HG02840 (cell line): Measurements from ENCODE around the gene C1orf56.
"Not testable (repeated sequence)": the region's sequence is repeated elsewhere in the genome, so short reads cannot be mapped to it uniquely, and the experiment has no call there.

ENCODE experiments used
- ATAC-seq: cut with Tn5 transposase; IDR thresholded peaks from one replicate; pipeline ENCODE4 v1.9.1; 2021; ENCODE audit warnings: mild to moderate bottlenecking, moderate library complexity, moderate number of reproducible peaks; ENCODE audit not compliant: unreplicated experiment, low FRiP score

Gene C1orf56

DNA sequence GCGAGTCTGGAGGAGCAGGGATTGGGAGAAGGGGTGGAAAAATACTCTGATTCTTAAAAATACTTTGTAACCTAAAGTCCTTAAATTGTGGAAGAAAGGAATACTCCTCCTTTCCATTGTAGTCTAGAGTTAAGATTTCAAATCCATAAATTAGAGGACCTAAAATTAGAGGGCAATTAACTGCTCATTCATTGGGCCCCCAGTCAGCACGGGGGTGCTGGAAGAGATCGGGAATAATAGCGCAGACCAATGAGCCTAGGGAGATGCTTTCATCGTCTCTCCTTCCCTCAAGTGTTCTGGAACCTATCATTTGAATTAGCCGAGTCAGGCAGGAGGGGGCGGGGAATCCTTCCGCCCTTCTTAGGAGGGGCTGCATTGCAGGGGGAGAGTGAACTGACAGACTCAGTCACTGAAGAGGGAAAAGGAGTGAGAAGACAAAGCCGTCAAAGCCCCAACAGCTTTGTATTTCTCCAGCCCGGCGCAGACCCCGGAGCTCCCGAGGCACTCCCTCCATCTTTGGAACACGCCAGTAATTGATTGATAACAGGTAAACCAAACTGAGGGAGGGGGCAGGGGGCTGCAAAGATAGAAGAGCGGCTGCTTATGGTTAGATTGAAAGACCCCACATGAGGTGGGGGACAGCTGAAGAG is 12.6 kb downstream of the C1orf56 start, which contains the start of gene MLLT11:
Gene MLLT11 (plus strand): TSS at position 391 of the 650 bp plus-strand sequence. CDS start 6,828 bp downstream, outside the sequence.
- no peak for ATAC-seq

DNA sequence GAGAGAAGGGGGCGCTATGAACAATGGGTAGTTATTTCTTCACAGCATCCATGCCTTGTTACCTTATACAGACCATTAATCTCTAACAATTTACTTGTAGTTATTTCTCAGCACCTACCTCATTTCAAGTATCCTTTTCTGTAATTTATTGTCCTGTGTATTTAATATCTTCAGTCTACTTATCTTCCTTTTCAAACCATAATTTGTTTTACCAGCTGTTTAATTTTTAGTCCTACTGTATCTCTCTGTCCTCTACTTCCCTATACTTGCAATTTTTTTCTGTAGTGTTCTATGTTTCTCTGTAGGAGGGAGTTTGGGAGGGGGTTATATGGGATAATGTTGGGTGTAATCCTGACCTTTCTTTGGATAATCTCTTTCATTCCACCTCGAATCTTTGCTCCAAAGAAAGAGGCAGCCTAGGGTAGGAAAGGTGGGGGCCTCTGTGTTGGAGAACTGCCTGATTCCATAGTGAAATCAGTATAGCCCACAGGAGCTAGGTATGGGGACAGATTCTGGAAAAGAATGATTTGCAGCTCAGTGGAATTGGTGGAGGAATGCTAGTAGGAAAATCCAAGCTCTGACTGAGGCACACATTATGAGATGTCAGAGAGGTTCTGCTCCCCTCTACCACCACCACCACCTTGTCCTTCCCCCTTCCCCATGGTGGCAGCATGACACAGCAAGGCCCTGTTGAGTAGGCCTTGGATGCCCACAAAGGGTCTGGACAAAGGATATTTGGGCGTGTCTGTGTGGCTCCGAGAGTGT is 13.3 kb downstream of the C1orf56 start:
- ATAC-seq = no peak

GRCh38 chr1:151061704-151062103 is 14.2 kb downstream of the C1orf56 start:
- no peak for ATAC-seq

GRCh38 chr1:151062741-151063371 is 15.3 kb downstream of the C1orf56 start:
- no peak for ATAC-seq

DNA sequence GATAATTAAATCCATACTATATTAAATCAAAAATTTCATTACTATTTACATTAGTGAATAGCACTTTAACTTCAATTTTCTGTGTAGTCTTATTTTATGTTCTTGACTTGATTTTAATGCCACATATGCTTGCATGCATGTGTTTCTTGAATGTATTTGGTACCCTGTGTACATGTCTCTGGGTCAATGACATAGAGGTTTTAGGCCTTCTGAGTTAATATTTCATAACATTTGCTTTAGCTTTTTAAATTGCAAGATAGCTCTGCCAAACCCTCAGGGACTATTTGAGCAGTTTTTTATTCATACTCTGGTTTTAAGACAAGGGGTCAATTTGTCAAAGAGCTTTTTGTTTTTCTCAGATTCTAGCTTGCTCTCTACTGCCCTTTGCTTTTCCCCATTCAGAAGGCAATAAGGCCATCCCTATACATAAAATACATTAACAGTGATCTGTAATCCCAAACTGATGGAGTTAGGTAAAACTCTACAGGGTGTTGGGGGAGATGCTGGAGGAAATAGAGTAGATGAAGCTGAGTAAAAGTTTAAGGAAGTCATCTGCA is 17.6 kb downstream of the C1orf56 start:
- ATAC-seq = no peak

DNA sequence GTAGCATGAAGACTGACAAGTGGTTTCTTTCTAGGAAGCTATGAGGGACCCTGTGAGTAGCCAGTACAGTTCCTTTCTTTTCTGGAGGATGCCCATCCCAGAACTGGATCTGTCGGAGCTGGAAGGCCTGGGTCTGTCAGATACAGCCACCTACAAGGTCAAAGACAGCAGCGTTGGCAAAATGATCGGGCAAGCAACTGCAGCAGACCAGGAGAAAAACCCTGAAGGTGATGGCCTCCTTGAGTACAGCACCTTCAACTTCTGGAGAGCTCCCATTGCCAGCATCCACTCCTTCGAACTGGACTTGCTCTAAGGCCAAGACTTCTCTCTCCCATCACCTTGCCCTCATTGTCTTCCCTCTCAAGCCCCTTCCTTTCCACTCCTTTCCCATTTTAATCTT is 19.6 kb downstream of the C1orf56 start:
- ATAC-seq = no peak

DNA sequence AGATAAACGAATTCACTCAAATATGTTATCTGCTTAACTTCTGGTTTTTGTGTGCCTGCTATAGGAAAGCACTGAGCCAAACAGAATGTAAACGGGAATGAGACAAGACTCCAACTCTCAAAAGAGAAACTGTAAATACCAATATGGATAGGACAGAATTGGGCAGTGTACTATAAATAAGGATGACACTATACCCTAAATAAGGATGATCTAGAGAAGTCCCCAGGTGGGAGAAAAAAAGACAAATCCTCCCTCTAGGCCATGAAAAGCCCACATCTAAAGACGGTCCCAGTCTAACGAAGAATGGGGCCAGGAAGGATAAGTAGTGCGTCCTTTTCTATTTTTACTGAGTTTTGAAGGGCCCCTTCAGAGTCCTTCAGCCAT is 21.5 kb downstream of the C1orf56 start:
- ATAC-seq = no peak

DNA sequence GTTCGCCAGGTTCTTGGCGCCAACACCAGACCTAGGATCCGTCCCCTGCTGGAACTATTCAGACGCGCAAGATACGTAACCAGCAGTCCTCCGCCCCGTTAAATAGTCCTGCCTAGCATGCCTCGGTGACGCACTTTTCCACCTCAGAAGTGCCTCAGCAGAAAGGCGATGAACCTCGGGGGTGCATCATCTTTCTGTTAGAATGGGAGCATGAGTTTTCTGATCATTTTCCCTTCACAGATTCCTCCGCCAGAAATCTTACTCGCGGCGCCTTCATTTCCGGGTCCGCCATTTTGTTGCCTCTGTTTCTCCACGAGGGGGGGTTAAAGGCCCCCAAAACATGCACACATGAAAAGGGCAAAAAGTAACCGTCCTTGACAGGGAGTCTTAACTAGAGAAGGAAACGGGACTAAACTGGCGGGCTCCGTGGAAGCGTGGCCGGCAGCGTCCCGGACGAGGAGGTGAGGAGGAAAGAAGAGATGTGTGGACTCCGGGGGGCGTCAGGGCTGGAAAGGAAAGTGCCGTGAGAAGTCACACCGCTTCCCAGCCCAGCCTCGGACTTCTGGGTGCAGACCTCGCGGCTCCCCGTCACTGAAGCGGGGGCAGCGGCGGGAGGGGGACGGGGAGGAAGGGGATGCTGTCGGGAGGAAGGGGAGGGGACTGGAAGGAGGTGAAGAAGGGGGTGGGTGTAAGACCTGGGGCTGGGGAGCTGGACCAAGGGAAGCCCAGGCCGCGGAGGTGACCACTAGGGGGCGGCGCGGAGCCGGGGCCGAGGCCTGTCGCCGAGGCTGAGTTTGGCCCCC is 23.1 kb downstream of the C1orf56 start, which contains the start of gene GABPB2:
Gene GABPB2 (plus strand): TSS at position 288 of the 803 bp plus-strand sequence. CDS start 17,429 bp downstream, outside the sequence.
- ATAC-seq = peak; percentile 68

GRCh38 chr1:151072224-151072623 is 24.7 kb downstream of the C1orf56 start:
- no peak for ATAC-seq

GRCh38 chr1:151085953-151086559 is 38.5 kb downstream of the C1orf56 start:
- no peak for ATAC-seq

DNA sequence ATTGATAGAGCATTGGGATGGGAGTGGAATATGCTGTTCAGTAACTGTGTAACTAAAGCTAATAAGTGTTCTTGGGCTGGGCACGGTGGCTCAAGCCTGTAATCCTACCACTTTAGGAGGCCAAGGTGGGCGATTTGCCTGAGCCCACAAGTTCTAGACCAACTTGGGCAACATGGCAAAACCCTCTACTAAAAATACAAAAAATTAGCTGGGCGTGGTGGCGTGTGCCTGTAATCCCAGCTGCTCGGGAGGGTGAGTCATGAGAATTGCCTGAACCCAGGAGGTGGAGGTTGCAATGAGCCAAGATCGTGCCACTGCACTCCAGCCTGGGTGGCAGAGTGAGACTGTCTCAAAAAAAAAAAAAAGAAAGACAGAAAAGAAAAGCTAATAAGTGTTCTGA is 49.9 kb downstream of the C1orf56 start:
- ATAC-seq = not testable (repeated sequence)

- no peak for ATAC-seq
Observed at GRCh38 chr1:151098126-151098525, 50.6 kb downstream of the C1orf56 start.
